DND-41 (cell line): Measurements from ENCODE around the gene MLX.
"Not testable (repeated sequence)": the region's sequence is repeated elsewhere in the genome, so short reads cannot be mapped to it uniquely, and the experiment has no call there.

Source experiments
- EZH2 ChIP-seq: IDR thresholded peaks from 3 replicates; pipeline ENCODE4 v1.6.1; 2012; ENCODE audit warnings: borderline replicate concordance, low read depth, mild to moderate bottlenecking, moderate library complexity, low read length, inconsistent platforms; ENCODE audit not compliant: severe bottlenecking
- TF ChIP-seq, protein P1 (sequence below): IDR thresholded peaks from 2 replicates; pipeline ENCODE4 v1.5.1; 2012; ENCODE audit warnings: borderline replicate concordance, low read length, moderate library complexity, mild to moderate bottlenecking; ENCODE audit not compliant: poor library complexity, severe bottlenecking; ENCODE audit errors: extremely low read depth

DNA sequence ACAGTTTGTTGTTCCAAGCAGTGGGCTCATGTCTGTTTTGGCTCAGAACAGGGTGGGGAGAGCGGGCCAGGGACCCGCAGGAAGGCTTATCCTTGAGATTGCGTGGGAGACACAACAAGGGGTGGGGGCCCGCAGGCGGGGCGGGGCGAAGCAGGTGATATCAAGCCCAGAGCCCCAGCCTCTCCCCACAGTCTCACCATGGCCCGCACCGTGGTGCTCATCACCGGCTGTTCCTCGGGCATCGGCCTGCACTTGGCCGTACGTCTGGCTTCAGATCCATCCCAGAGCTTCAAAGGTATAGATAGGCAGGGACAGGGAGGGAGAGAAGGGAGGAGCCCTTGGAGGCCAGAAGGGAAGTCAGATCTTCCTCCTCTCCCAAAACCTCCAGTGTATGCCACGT, 14.2 kb upstream of the MLX start, which contains the start of gene HSD17B1:
- not testable (repeated sequence) for TF ChIP-seq EZH2
- TF ChIP-seq, protein P1, sequence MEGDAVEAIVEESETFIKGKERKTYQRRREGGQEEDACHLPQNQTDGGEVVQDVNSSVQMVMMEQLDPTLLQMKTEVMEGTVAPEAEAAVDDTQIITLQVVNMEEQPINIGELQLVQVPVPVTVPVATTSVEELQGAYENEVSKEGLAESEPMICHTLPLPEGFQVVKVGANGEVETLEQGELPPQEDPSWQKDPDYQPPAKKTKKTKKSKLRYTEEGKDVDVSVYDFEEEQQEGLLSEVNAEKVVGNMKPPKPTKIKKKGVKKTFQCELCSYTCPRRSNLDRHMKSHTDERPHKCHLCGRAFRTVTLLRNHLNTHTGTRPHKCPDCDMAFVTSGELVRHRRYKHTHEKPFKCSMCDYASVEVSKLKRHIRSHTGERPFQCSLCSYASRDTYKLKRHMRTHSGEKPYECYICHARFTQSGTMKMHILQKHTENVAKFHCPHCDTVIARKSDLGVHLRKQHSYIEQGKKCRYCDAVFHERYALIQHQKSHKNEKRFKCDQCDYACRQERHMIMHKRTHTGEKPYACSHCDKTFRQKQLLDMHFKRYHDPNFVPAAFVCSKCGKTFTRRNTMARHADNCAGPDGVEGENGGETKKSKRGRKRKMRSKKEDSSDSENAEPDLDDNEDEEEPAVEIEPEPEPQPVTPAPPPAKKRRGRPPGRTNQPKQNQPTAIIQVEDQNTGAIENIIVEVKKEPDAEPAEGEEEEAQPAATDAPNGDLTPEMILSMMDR: not testable (repeated sequence)
